Measurements from ENCODE around the gene DCLK1. TPM values are rescaled to one million over a fixed set of nuclear protein-coding genes. Genes with fewer than 3 reads are reported as not detected.

The DCLK1 gene
- total RNA-seq, 3 donors from 2014 or later: not detected

- Mint-ChIP-seq H3K27me3 (ENCODE audit: low read depth) (peaks cover 2% of the 10 kb centered on the region), H3K9me3 (peaks cover 3% of the 10 kb centered on the region), H3K4me1 (ENCODE audit: low read depth) (no peaks in the 10 kb centered on the region), H3K4me3 (no peak overlapping the region), H3K36me3 (ENCODE audit: insufficient read depth) (no peaks in the 10 kb centered on the region)
- DNase-seq (no peak), ATAC-seq (no peak)
Observed at GRCh38 chr13:35781036-35782000, 349.9 kb downstream of the DCLK1 start.

GRCh38 chr13:35780613-35781012, 350.6 kb downstream of the DCLK1 start:
- DNase-seq (no peak), ATAC-seq (no peak)
- no peak overlapping the region for H3K4me3 Mint-ChIP-seq
- peaks cover 3% of the 10 kb centered on the region for H3K9me3 Mint-ChIP-seq
- H3K27me3 Mint-ChIP-seq (ENCODE audit: low read depth): peaks cover 2% of the 10 kb centered on the region
- H3K4me1 Mint-ChIP-seq (ENCODE audit: low read depth): no peaks in the 10 kb centered on the region
- no peaks in the 10 kb centered on the region for H3K36me3 Mint-ChIP-seq (ENCODE audit: insufficient read depth)

- peaks cover 1% of the 10 kb centered on the region for H3K9me3 Mint-ChIP-seq
- no peak overlapping the region for H3K4me3 Mint-ChIP-seq
- no peaks in the 10 kb centered on the region for H3K4me1 Mint-ChIP-seq (ENCODE audit: low read depth)
- DNase-seq: no peak
- no peaks in the 10 kb centered on the region for H3K36me3 Mint-ChIP-seq (ENCODE audit: insufficient read depth)
- ATAC-seq: no peak
- peaks cover under 1% of the 10 kb centered on the region for H3K27me3 Mint-ChIP-seq (ENCODE audit: low read depth)
Observed at GRCh38 chr13:35771898-35772297, 359.3 kb downstream of the DCLK1 start.

- H3K36me3 Mint-ChIP-seq (ENCODE audit: insufficient read depth): no peaks in the 10 kb centered on the region
- no peak for DNase-seq
- H3K9me3 Mint-ChIP-seq: no peaks in the 10 kb centered on the region
- H3K27me3 Mint-ChIP-seq (ENCODE audit: low read depth): no peaks in the 10 kb centered on the region
- no peak overlapping the region for H3K4me3 Mint-ChIP-seq
- H3K4me1 Mint-ChIP-seq (ENCODE audit: low read depth): no peaks in the 10 kb centered on the region
- ATAC-seq: no peak
Observed at GRCh38 chr13:35770756-35771297, 360.4 kb downstream of the DCLK1 start.

GRCh38 chr13:35769812-35770211, 361.4 kb downstream of the DCLK1 start:
- no peaks in the 10 kb centered on the region for H3K9me3 Mint-ChIP-seq
- ATAC-seq: no peak
- no peaks in the 10 kb centered on the region for H3K4me1 Mint-ChIP-seq (ENCODE audit: low read depth)
- H3K4me3 Mint-ChIP-seq: no peak overlapping the region
- H3K27me3 Mint-ChIP-seq (ENCODE audit: low read depth): no peaks in the 10 kb centered on the region
- DNase-seq: no peak
- H3K36me3 Mint-ChIP-seq (ENCODE audit: insufficient read depth): no peaks in the 10 kb centered on the region

GRCh38 chr13:35768551-35768950, 362.6 kb downstream of the DCLK1 start:
- no peaks in the 10 kb centered on the region for H3K36me3 Mint-ChIP-seq (ENCODE audit: insufficient read depth)
- DNase-seq (no peak), ATAC-seq (no peak)
- no peaks in the 10 kb centered on the region for H3K9me3 Mint-ChIP-seq
- no peak overlapping the region for H3K4me3 Mint-ChIP-seq
- no peaks in the 10 kb centered on the region for H3K27me3 Mint-ChIP-seq (ENCODE audit: low read depth)
- H3K4me1 Mint-ChIP-seq (ENCODE audit: low read depth): no peaks in the 10 kb centered on the region

- H3K9me3 Mint-ChIP-seq: no peaks in the 10 kb centered on the region
- no peaks in the 10 kb centered on the region for H3K27me3 Mint-ChIP-seq (ENCODE audit: low read depth)
- ATAC-seq (no peak), DNase-seq (no peak)
- no peaks in the 10 kb centered on the region for H3K4me1 Mint-ChIP-seq (ENCODE audit: low read depth)
- no peak overlapping the region for H3K4me3 Mint-ChIP-seq
- H3K36me3 Mint-ChIP-seq (ENCODE audit: insufficient read depth): no peaks in the 10 kb centered on the region
Observed at GRCh38 chr13:35768073-35768472, 363.1 kb downstream of the DCLK1 start.

GRCh38 chr13:35767256-35767976, 363.8 kb downstream of the DCLK1 start:
- no peaks in the 10 kb centered on the region for H3K9me3 Mint-ChIP-seq
- H3K4me3 Mint-ChIP-seq: no peak overlapping the region
- ATAC-seq: no peak
- no peaks in the 10 kb centered on the region for H3K4me1 Mint-ChIP-seq (ENCODE audit: low read depth)
- no peaks in the 10 kb centered on the region for H3K36me3 Mint-ChIP-seq (ENCODE audit: insufficient read depth)
- DNase-seq: no peak
- no peaks in the 10 kb centered on the region for H3K27me3 Mint-ChIP-seq (ENCODE audit: low read depth)

GRCh38 chr13:35766663-35767062, 364.5 kb downstream of the DCLK1 start:
- Mint-ChIP-seq H3K9me3 (no peaks in the 10 kb centered on the region), H3K4me1 (ENCODE audit: low read depth) (no peaks in the 10 kb centered on the region), H3K4me3 (no peak overlapping the region), H3K36me3 (ENCODE audit: insufficient read depth) (no peaks in the 10 kb centered on the region), H3K27me3 (ENCODE audit: low read depth) (no peaks in the 10 kb centered on the region)
- ATAC-seq (no peak), DNase-seq (no peak)

GRCh38 chr13:35765941-35766340, 365.2 kb downstream of the DCLK1 start:
- no peak overlapping the region for H3K4me3 Mint-ChIP-seq
- ATAC-seq: no peak
- H3K36me3 Mint-ChIP-seq (ENCODE audit: insufficient read depth): no peaks in the 10 kb centered on the region
- no peaks in the 10 kb centered on the region for H3K4me1 Mint-ChIP-seq (ENCODE audit: low read depth)
- no peaks in the 10 kb centered on the region for H3K9me3 Mint-ChIP-seq
- no peaks in the 10 kb centered on the region for H3K27me3 Mint-ChIP-seq (ENCODE audit: low read depth)
- DNase-seq: no peak

GRCh38 chr13:35765366-35765765, 365.8 kb downstream of the DCLK1 start:
- DNase-seq: no peak
- Mint-ChIP-seq H3K36me3 (ENCODE audit: insufficient read depth) (no peaks in the 10 kb centered on the region), H3K9me3 (no peaks in the 10 kb centered on the region), H3K4me3 (no peak overlapping the region), H3K27me3 (ENCODE audit: low read depth) (no peaks in the 10 kb centered on the region), H3K4me1 (ENCODE audit: low read depth) (no peaks in the 10 kb centered on the region)
- no peak for ATAC-seq

GRCh38 chr13:35764326-35765015, 366.7 kb downstream of the DCLK1 start:
- Mint-ChIP-seq H3K4me3 (no peak overlapping the region), H3K9me3 (peaks cover 1% of the 10 kb centered on the region), H3K4me1 (ENCODE audit: low read depth) (no peaks in the 10 kb centered on the region), H3K27me3 (ENCODE audit: low read depth) (no peaks in the 10 kb centered on the region), H3K36me3 (ENCODE audit: insufficient read depth) (no peaks in the 10 kb centered on the region)
- DNase-seq: no peak
- ATAC-seq: no peak

- Mint-ChIP-seq H3K4me1 (ENCODE audit: low read depth) (no peaks in the 10 kb centered on the region), H3K4me3 (no peak overlapping the region), H3K27me3 (ENCODE audit: low read depth) (no peaks in the 10 kb centered on the region), H3K36me3 (ENCODE audit: insufficient read depth) (no peaks in the 10 kb centered on the region), H3K9me3 (peaks cover 4% of the 10 kb centered on the region)
- ATAC-seq (no peak), DNase-seq (no peak)
Observed at GRCh38 chr13:35763782-35764123, 367.4 kb downstream of the DCLK1 start.

GRCh38 chr13:35763060-35763781, 368.0 kb downstream of the DCLK1 start:
- H3K4me3 Mint-ChIP-seq: no peak overlapping the region
- H3K4me1 Mint-ChIP-seq (ENCODE audit: low read depth): no peaks in the 10 kb centered on the region
- ATAC-seq (no peak), DNase-seq (no peak)
- no peaks in the 10 kb centered on the region for H3K36me3 Mint-ChIP-seq (ENCODE audit: insufficient read depth)
- H3K9me3 Mint-ChIP-seq: peaks cover 4% of the 10 kb centered on the region
- H3K27me3 Mint-ChIP-seq (ENCODE audit: low read depth): no peaks in the 10 kb centered on the region

All from activated T-cell treated with anti-CD3 and anti-CD28 coated beads, Interleukin-2, amount 50 U/mL, for 4 hours (primary cell).